GM19025 (cell line): ENCODE data around the gene PLCD3.

ENCODE experiments used
- ATAC-seq: cut with Tn5 transposase; IDR thresholded peaks from one replicate; pipeline ENCODE4 v1.9.1; 2021; ENCODE audit warnings: mild to moderate bottlenecking, low read depth, moderate library complexity; ENCODE audit not compliant: unreplicated experiment

PLCD3 gene

DNA sequence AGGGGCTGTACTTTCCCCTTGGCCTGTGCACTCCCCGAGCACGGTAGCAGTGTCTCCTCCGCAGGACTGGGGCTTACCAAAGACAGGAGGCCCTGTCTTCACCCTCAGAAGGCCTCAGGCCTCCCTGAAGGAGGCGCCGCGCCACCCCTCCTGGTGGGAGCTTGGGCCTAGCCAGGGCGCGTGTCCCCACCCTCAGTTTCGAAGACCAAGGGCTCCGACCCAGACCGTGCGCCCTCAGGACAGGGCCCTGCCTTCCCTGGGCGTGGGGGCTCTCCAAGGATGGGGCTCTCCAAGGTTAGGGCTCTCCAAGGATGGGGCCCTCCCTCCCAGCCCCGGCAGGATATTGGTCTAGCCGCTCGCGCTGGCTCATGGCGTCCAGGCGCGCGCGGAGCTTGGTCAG is 11.8 kb downstream of the PLCD3 start:
- no peak for ATAC-seq

DNA sequence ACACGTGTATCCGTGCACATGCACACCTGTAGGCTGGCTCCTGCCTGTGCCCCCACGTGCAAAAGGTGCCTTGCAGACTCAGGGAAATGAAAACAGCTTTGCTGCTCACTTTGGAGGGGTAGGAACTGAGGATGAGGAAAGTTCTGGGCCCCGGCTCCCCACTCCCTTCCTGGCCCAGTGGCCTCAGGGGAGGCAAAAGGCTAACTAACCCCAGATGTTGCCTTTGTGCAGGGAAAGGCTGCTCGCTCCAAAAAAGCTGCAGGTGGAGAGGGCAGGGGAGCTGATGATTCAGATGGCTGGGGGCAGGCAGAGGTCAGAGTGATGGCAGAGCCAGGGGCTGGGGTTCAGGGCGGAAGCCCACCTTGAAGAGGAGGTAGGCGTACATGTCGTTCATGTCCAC is 12.4 kb downstream of the PLCD3 start:
- ATAC-seq = no peak

DNA sequence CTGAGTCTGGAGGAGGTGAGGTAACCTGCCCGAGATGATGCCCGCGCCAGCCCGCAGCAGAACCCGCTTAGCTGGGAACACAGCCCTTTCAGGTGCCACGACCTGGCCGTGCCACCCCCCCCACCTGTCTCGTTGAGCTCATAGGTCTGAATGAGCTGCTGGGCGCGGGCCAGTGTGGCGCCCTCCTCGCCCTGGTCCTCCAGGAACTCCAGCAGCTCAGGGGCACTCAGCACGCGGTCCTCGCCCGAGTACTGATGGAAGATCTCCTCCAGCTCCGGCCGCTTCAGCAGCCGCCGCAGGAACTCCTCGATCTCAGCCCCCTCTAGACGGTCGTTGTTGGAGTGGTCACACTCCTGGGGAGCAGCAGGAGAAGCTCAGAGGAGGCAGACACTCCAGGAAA is 13.6 kb downstream of the PLCD3 start:
- no peak for ATAC-seq

DNA sequence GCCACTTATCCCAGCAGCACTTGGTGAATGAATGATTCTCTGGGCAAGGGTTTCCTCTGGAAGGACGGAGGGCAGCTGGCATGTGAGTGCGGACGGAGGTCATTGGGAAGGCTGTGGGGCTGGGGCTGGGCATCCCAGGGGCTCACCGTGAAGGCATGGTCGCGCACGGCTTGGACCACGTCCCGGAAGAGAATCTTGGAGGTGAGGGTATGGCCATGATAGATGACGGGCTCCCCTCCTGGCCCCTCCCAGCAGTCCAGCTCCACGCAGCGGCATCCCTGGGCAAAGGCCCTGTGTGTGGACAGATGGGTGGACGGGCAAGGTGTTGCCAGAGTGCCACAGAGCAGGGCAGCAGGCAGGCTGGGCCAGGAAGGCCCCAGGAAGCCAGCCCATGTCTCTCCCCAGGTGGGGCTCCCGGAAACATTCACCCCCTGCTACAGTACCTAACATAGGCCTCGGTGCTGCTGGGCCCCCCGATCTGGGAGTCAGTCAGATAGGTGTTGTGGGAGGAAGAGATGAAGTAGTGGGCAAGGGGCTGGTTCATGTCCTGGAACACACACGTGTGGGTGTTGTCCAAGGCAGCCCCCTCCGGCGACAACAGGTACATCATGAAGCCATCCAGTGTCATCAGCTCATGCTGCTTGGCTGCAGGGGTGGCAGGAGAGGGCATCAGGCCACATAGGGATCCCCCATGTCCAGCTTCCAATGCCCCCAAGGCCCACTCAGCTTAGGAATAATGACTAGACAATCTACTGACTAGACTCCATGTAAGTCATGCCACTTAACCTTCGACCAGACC is 14.3 kb downstream of the PLCD3 start:
- no peak for ATAC-seq

DNA sequence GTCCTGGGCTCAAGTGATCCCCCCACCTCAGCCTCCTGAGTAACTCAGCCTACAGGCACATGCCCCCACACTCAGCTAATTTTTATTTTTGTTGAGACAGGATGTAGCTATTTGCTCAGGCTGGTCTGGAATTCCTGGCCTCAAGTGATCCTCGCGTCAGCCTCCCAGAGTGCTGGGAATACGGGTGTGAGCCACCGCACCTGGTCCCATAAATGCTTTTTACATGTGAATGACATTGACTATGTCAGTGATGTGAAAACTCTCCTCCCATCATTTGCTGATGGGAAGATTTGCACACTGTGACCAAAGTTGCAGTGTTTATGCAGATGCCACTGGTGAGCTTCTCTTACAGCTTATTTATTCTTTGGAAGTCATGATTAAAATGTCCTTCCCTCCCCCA is 15.0 kb downstream of the PLCD3 start:
- no peak for ATAC-seq

DNA sequence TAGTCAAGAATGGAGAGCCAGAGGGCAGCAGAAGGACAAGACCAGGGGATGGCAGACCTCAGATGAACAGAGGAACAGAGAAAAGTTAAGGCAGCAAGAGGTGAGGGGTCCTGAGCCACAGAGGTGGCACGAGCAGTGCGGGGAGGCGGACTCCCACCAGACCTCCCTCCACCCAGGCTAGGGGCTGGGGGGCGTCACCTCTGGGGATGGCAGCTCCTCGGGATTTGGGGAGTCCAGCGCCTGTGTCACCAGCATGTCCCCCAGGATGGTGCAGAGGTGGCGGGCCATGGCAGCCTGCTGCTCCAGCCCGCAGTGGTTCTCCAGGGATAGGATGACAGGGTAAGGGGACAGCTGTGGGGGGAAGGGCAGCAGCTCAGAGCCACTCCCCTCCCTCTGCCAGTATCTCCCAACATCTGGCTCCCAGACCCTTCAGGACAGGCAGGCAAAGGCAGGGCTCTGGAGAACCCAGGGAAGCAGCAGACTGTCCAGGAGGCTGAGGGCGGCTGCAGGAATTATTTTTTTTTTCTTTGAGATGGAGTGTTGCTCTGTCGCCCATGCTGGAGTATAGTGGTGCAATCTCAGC is 15.8 kb downstream of the PLCD3 start:
- no peak for ATAC-seq

DNA sequence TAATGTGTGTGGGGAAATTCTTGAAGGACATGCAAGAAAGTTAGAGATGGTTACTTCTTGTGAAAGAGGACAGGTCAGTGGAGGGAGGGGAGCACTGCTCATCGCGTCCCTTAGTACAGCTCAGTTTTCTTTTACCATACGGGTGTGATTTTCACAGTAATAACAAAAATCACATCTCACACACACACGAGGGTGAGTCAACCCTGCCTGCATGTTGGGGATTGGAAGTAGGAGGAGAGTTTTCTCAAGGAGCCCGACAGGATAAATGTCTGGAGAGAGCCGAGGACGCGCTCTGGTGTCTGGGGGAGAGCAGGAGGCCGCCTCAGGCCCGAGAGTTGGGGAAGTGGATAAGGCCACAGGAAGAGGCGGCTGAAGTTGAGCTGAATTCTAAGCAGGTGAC is 16.4 kb downstream of the PLCD3 start:
- ATAC-seq = no peak

DNA sequence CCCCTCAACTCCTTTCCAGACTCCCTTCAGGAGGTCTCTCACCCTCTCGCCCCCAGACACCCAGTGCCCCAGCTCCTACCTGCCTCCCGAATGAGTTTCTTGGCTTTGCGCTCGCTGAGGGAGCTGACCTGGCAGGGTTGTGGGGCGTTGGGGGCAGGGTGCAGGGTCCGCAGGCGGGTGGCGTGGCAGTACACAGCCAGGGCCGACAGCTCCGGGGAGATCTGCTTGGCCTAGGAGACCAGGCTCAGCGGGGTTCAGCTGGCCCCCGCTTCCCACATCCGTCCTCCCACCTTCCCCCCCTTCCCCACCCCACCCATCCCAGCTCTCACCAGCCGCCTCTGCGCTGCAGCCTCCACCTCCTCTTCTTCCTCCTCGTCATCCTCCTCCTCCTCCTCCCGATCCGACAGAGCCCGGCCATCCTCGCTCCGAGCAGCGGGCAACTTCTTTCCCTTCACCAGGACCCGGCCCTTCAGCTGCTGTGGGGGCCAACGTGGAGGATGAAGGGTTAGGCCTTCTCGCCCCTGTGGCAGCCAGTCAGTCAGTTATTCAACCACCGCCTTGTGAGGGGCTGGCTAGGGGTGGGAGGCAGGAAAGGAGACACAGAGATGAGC is 17.2 kb downstream of the PLCD3 start:
- ATAC-seq = no peak

DNA sequence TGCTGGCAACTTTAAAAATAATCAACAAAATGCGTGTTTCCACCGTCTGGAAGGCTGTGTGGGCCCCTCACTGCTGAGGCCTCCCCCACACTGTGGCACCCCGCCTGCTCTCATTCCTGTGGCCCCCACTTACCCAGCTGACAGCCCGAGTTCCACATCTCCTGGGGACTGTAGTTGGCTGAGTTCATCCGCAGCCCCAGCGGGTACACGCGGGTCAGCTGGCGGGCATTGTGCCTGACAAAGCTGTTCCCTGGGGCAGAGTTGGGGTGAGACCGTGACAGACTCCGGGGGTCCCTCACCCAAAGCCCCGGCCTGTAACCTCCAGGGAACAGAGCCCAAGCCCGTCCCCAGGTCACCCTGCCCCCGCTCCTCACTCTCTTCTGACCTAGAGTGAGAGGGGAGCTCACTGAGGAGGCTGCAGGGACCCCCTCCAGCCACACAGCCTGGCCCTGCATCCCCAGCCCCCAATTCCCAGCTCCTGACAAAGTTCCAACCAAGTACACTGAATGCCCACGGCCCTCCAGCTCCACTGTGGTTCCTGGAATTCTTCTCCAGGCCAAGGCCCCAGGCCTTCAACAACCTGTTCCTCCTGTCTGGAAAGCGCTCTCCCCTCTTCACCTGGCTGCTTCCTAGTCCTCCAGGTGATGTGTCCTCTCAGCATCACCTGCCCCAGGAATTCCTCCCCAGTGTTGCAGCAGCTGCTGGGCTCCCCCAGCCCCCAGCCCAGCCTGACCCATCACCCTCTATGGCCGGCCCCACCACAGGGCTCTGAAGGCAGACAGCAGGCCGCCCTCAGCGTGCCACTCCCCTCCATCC is 18.0 kb downstream of the PLCD3 start:
- no peak for ATAC-seq

DNA sequence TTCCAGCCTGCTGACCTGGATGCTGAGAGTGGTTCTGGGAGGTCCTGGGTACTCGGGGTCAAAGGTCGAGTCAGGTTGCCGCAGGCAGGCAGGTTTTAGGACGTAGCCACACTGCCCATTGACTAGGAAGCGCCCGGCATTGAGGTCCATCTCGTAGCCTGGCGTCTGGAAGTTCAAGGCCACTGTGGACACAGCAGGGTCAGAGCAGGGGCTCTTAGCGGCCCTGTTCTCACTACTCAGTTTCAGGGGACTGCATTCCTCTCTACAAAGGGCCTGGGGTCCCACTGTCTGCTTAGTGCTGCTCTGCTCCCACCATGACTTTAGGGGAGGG is 18.9 kb downstream of the PLCD3 start:
- no peak for ATAC-seq

DNA sequence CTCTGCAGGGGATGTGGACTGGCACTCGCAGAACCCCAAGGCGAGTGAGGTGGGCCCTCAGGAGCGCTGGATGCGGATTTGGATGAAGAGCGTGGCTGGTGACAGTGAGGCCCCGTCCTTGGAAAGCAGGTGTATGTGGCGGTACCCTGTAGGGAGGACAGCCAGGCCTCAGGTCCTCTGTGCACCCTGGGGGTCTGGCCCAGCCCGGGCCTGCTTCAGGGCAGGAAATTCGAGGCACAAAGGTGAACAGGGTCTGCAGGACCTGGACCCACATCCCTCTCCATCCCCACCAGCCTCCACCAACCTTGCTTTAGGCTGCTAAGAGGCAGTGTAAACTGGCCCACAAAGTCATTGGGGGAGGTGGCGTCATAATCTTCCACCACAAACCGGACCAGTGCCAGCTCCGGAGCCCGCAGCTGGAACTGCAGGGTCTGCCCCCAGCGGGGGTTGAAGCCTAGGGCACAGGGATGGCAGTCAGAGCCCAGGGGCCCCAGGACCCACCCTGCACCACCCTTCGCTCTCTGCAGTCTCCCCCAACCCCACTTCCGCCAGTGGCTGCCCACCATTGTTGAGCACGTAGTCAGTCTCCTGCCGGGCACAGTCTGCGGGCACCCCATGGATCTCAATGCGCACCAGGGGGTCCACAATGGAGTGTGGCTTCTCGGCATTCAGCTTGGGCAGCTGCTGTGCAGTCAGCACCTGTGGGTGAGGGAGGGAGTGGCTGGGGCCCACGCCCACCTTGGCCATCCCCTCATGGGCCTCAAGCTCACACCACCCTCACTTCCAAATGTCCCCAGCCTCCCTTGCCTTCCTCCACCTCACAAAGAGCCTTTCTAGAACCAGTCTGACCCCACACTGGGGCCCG is 19.5 kb downstream of the PLCD3 start:
- ATAC-seq = no peak

DNA sequence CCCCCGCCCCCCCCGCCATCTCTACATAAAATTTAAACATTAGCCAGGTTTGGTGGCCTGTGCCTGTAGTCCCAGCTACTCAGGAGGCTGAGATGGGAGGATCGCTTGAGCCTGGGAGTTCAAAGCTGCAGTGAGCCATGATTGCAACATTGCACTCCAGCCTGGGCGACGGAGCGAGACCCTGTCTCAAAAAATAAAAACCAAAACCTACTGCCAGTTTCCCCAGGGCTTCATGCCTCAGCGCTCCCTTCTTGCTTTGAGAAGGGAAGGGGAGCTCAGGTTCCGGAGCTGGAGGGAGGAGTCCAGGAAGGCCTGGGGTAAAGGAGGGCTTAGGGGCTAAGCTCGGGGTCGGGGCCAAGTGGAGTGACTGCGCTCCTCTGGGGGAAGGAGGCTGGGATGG is 20.5 kb downstream of the PLCD3 start:
- no peak for ATAC-seq

DNA sequence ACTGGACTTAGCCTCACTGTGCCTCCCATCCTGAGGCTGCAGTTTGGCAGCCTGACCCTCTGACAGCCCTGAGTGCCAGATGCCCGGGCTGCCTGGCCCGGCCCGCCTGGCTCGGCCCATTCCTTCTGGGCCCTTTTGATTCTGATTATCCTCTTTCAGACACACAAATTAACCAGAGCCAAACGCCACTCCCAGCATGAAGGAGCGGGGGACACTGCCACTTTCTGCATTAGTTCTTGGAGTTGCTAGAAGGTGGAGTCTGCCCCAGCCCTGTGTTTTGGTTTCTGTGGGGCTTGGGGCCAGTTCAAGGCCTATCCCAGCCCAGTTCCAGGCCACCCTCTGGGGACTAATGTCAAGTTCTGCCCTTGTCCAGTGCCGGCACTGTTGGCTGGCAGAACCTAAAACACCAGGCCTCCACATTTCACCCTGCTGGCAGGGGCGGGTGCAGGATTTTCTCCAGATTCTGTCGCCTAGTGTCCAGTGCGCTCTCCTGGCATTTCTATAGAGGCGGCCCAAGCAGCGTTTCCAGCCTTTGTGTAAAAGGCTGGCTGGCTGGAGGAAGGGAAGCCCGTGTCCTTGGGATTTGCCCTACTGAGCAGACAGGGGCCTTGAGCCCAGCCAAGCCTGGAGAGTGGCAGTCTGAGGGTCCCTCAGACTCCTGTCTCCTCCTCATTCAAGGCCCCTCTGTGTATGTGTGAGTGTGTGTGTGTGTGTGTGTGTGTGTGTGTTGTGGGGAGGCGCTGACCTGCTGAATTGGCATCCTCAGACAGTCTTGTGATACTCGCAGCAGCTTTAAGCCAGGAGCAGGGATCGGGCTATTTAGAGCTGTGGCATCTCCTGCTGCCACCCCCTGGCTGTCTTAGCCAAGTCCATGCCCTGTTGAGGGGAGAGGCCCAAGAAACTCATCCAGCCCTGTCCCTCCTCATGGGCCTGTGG is 21.4 kb downstream of the PLCD3 start:
- no peak for ATAC-seq

DNA sequence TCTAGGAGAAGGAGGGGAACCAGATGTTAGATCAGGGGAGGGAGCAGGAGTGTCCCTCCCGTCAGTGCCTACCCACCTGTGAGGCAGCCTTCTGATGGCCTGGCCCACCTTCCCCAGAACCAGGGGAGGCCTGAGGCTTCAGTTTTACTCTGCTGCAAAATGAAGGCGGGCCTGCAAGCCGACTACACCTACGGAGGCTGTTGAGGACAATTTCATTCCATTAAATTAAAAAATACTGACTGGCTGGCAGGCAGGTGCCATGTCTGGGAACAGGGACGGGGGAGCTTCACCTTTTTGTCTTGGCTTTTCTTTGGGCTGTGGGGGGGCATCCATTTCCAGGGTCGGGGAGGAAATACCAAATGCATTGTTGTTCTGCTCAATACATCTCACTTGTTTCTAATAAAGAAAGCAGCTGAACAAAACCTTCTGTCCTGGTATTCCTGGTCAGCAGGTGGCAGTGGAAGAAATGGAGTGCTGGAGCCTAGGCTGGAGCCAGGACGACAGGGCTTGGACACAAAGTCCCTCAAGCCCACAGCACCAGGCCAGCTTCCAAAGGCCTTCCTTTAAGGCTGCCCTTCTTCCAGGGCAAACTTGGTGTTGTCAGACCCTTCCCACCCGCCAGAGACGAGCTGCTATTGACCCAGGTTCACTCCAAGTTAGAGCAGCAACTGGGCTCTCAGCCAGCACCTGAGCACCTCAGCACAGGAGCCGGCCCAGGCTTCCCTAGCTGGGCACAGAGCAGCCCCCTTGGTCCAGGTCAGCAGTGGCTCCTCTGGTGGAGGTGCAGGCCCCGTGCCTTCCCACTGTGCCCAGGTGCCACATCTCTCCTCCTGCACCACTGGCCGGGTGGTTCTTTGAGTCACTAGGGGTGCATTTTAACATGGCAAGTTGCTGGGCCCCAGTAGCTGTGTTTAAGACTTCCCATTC is 23.5 kb downstream of the PLCD3 start:
- no peak for ATAC-seq

DNA sequence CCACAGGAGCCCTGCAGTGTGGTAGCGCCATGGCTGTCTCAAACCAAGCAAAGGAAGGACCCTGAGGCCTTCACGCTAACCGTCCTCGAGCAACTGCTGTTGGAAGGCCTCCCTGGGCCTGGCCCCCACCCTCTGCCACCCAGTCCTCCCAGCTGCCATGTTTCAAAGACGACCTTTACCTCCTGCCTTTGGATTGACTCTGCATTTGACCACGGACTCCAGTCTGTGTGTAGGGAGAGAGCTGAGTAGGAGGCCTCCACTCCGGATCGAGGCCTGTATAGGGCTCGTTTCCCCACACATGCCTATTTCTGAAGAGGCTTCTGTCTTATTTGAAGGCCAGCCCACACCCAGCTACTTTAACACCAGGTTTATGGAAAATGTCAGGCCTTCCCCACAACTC is 24.3 kb downstream of the PLCD3 start:
- ATAC-seq = no peak

DNA sequence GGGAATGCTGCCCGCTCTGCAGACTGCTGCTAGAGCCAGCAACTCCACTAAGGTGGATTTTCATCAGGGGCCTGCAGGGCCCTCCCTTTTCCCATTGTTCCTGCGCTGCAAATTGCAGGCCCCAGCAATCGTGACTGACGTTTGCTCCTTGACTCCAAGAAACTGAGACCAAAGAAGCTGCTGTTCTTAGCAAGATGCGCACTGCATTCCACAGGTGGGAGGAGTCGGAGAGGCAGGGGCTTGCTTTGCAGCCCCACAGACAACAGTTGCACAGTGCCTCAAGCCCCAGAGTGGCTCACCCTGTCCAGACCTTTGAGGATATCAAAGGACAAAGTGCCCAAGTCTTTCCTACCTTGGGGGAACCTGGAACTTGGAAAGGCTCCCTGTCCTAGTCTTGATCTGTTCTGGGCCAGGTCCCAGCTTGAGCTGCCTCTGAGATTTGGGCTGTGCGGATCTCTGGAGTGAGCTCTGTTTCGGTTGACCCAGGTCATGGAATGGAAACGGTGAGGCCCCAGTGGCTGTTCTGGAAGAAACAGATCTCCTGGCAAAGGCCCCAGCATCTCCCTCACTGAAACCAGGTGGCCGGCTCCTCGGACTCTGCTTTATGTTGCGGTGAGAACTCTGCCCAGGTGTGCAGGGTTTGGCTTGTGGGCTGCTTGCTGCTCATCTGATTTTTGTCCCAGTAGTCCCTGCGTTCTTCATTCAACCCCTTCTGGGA is 24.9 kb downstream of the PLCD3 start:
- ATAC-seq = no peak

DNA sequence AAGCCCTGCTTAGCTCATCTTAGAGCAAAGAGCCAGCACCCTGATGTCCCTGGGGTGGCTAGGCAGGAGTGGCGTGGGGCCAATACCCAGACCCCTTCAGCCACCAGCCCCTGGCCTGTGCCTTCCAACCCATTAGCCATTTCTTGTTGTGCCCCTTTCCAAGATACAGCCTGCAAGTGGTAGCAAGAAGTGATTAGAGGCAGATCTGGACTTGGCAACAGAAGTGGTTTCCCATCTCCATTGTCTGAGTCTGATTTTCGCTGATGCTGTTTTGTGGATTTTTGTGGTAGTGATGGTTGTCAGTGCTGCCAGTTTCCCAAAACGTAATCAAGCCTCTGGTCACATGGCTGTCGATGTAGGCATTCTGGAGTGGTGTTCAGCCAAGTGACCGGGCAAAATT is 25.7 kb downstream of the PLCD3 start:
- ATAC-seq = no peak

DNA sequence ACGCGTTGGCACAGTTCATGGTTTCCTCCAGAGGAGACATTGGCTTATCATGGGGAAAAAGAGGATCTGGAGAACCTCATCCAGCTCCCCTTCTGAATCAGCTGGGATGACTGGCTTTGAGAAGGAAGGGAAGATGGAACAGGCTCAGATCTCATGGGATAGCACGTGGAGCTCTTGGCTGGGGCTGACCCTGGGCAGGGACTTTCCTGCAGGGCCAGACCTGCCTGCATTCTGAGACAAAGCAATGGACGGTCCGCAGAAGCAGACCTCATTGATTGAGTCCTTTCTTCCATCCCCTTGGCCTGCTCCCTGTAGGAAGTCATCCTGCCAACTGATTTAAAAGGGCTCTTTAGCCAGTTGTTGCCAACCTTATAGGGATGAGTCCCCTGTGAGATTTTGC is 26.2 kb downstream of the PLCD3 start:
- ATAC-seq = no peak
